ENCODE measurements around the gene LRCH4. TPM values are rescaled to one million over a fixed set of nuclear protein-coding genes. Genes with fewer than 3 reads are reported as not detected.

LRCH4 gene
- polyA plus RNA-seq, 1 experiment, result 11.3 TPM

DNA sequence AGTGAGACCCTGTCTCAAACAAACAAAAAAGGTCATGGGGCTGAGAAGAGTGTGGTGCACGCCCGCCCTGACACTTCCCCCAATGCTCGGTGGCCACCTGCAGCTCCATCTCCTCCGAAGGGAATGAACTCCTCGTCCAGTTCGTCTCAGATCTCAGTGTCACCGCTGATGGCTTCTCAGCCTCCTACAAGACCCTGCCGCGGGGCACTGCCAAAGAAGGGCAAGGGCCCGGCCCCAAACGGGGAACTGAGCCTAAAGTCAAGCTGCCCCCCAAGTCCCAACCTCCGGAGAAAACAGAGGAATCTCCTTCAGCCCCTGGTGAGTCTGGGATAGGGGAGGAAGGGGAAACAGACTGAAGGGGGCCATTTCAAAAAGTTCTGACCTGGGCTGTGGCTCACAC, 20.4 kb upstream of the LRCH4 start:
- H3K27ac ChIP-seq (ENCODE audit: low read depth, low read length), result no peak overlapping the region
- POLR2A ChIA-PET, result interaction anchor here (3.9 kb wide), 1 partner anchor 20 kb away, joined by 18 read pairs; the partner anchor contains the start of genes FBXO24 and LRCH4
- no peak overlapping the region for H3K4me3 ChIP-seq (ENCODE audit: low read depth, low read length)
- no peaks in the 10 kb centered on the region for H3K27me3 ChIP-seq (ENCODE audit: control insufficient read depth, insufficient read depth, low read length)
- H3K9me3 ChIP-seq (ENCODE audit: control insufficient read depth, insufficient read depth, low read length), result no peaks in the 10 kb centered on the region; the same call in 1 of the 2 replicates
- TF ChIP-seq, protein P1, sequence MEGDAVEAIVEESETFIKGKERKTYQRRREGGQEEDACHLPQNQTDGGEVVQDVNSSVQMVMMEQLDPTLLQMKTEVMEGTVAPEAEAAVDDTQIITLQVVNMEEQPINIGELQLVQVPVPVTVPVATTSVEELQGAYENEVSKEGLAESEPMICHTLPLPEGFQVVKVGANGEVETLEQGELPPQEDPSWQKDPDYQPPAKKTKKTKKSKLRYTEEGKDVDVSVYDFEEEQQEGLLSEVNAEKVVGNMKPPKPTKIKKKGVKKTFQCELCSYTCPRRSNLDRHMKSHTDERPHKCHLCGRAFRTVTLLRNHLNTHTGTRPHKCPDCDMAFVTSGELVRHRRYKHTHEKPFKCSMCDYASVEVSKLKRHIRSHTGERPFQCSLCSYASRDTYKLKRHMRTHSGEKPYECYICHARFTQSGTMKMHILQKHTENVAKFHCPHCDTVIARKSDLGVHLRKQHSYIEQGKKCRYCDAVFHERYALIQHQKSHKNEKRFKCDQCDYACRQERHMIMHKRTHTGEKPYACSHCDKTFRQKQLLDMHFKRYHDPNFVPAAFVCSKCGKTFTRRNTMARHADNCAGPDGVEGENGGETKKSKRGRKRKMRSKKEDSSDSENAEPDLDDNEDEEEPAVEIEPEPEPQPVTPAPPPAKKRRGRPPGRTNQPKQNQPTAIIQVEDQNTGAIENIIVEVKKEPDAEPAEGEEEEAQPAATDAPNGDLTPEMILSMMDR (IDR thresholded peaks at IDR 0.05; ENCODE audit: low read depth, low read length), result no peak
- CTCF ChIA-PET, result interaction anchor here (0.9 kb wide), 1 partner anchor 42 kb away, joined by 3 read pairs; no protein-coding TSS in a partner anchor
- DNase-seq (ENCODE audit: low read depth, low spot score), result no peak

DNA sequence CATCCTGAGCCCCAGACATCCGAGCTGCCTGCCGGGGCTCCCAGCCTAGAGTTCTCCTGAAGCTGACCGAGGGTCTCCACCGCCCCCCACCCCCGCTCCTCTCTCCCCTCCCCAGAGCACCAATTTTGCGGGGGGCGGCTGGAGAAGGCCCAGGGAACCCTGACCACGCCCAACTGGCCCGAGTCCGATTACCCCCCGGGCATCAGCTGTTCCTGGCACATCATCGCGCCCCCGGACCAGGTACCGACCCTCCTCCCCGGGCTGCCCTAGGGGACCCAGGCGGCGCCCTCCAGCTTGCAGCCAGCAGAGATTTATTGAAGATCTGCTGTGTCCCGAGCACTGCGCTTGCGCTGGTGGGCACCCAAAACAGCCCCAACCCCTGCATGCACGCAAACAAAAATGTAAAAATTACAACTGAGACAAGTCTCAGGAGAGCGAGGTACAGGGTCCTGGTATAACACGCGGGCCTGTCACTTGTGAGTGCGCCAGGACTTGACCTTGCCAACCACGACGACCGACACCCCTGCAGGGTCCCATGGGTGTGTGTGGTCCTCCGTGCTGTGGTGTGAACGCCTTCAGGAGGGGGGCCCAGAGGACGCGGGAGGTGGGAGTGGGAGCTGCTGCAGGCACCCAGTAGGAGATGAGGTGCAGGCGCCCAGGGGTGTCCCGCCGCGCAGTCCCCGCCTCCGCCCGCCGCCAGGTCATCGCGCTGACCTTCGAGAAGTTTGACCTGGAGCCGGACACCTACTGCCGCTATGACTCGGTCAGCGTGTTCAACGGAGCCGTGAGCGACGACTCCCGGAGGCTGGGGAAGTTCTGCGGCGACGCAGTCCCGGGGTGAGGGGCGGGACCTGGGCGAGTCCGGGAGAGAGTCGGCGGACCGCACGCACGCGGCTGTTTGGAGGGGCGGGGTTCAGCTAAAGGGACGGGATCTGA, 19.3 kb upstream of the LRCH4 start:
- Histone ChIP-seq H3K4me3 (ENCODE audit: low read depth, low read length) (peak overlapping the region; percentile 94), H3K9me3 (ENCODE audit: control insufficient read depth, insufficient read depth, low read length) (no peaks in the 10 kb centered on the region; the same call in 1 of the 2 replicates), H3K27me3 (ENCODE audit: control insufficient read depth, insufficient read depth, low read length) (no peaks in the 10 kb centered on the region), H3K27ac (ENCODE audit: low read depth, low read length) (no peak overlapping the region)
- no peak for DNase-seq (ENCODE audit: low read depth, low spot score)
- TF ChIP-seq, protein P1 (IDR thresholded peaks at IDR 0.05; ENCODE audit: low read depth, low read length), result no peak
- CTCF ChIA-PET, result interaction anchor here (0.9 to 1.3 kb wide), 2 partner anchors 17 to 41 kb away, joined by 3 to 4 read pairs; no protein-coding TSS in a partner anchor
- POLR2A ChIA-PET, result interaction anchor here (1.5 to 3.9 kb wide), 2 partner anchors 19 to 68 kb away, joined by 4 to 18 read pairs; partner anchors contain the start of genes FBXO24 and LRCH4

DNA sequence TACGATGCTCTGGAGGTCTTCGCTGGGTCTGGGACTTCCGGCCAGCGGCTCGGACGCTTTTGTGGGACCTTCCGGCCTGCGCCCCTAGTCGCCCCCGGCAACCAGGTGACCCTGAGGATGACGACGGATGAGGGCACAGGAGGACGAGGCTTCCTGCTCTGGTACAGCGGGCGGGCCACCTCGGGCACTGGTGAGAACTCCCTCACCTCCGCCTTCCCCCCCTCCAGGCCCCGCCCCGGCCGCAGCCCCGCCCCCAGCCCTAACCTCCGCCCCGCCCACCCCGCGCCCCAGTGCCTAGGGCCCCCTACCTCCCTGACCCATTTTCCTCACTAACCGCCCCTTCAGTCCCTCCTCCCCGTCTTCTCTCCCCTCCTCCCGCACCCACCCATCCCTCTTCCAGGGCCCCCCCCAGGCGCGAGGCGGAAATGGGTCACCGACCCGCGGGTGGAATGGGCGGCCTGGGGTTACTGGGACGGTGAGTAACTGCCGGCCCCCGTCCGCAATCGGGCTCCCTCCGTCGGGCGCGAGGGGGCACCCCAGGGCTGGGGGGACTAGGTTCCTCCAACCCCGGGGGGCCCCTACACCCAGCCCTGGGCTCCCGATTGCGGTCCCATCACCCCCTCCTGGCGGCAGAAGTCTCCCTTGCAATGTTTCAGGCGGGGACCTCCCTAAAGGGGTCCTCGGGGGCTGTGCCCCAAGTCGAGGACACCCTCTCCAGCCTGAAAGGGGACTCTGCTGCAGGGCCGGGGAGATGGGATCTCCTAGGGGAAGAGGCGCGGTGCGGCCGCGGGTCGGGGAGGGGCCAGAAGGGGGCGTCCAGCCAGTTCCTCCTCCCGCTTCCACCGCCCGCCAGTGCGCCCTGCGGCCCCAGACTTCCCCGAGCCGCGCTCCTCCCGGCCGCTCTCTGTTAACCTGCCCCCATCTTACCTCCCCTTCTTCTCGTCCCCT, 18.4 kb upstream of the LRCH4 start:
- peak overlapping the region; percentile 77 for H3K27ac ChIP-seq (ENCODE audit: low read depth, low read length)
- no peaks in the 10 kb centered on the region for H3K27me3 ChIP-seq (ENCODE audit: control insufficient read depth, insufficient read depth, low read length)
- no peaks in the 10 kb centered on the region; the same call in 1 of the 2 replicates for H3K9me3 ChIP-seq (ENCODE audit: control insufficient read depth, insufficient read depth, low read length)
- no peak for DNase-seq (ENCODE audit: low read depth, low spot score)
- ChIA-PET POLR2A (interaction anchor here (0.5 to 3.9 kb wide), 6 partner anchors 8 to 1732 kb away, joined by 4 to 68 read pairs (median 12); partner anchors contain the start of genes FBXO24, LRCH4 and MOSPD3), CTCF (interaction anchor here (0.9 to 2.2 kb wide), 3 partner anchors 9 to 135 kb away, joined by 4 to 14 read pairs (median 6); partner anchors contain the start of gene MOSPD3)
- peak overlapping the region; percentile 94 for H3K4me3 ChIP-seq (ENCODE audit: low read depth, low read length)
- TF ChIP-seq, protein P1 (IDR thresholded peaks at IDR 0.05; ENCODE audit: low read depth, low read length), result peak; percentile 46

DNA sequence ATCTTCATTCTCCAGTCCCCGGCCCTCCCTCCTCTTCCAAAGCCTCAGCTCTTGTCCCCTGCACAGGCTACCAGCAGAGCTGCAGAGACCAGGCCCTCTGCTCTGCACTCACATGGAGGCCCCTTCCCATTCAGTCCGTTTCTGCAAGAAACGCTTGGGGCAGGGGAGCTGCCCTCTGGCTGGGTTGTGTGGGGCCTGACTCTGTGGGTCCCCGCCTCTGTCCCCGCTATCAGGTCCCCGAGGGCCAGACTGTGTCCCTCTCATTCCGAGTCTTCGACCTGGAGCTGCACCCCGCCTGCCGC, 17.7 kb upstream of the LRCH4 start:
- Histone ChIP-seq H3K4me3 (ENCODE audit: low read depth, low read length) (peak overlapping the region; percentile 94), H3K27me3 (ENCODE audit: control insufficient read depth, insufficient read depth, low read length) (no peaks in the 10 kb centered on the region), H3K9me3 (ENCODE audit: control insufficient read depth, insufficient read depth, low read length) (no peaks in the 10 kb centered on the region; the same call in 1 of the 2 replicates), H3K27ac (ENCODE audit: low read depth, low read length) (peak overlapping the region; percentile 77)
- ChIA-PET CTCF (interaction anchor here (0.7 to 2.3 kb wide), 4 partner anchors 9 to 135 kb away, joined by 3 to 14 read pairs (median 6); partner anchors contain the start of genes FBXO24 and MOSPD3), POLR2A (interaction anchor here (0.5 to 3.7 kb wide), 6 partner anchors 9 to 1732 kb away, joined by 3 to 68 read pairs (median 6); partner anchors contain the start of genes FBXO24, LRCH4 and MOSPD3)
- DNase-seq (ENCODE audit: low read depth, low spot score), result no peak
- TF ChIP-seq, protein P1 (IDR thresholded peaks at IDR 0.05; ENCODE audit: low read depth, low read length), result no peak
